H54 (cell line): ENCODE measurements around the gene PAGR1.

Experiments
- DNase-seq: peaks from one replicate; pipeline ENCODE4 v3.0.0; 2011; ENCODE audit warnings: low spot score, mixed read lengths; ENCODE audit not compliant: insufficient read length
- FAIRE-seq: peaks from 3 replicates; lab custom pipeline; 2011; peaks lifted over from hg19 to GRCh38; lab: Jason Lieb, UNC
- POLR2A ChIP-seq: IDR thresholded peaks from 2 replicates; pipeline ENCODE4 v1.6.1; 2011; ENCODE audit warnings: low read depth, mild to moderate bottlenecking, low read length

The PAGR1 gene

DNA sequence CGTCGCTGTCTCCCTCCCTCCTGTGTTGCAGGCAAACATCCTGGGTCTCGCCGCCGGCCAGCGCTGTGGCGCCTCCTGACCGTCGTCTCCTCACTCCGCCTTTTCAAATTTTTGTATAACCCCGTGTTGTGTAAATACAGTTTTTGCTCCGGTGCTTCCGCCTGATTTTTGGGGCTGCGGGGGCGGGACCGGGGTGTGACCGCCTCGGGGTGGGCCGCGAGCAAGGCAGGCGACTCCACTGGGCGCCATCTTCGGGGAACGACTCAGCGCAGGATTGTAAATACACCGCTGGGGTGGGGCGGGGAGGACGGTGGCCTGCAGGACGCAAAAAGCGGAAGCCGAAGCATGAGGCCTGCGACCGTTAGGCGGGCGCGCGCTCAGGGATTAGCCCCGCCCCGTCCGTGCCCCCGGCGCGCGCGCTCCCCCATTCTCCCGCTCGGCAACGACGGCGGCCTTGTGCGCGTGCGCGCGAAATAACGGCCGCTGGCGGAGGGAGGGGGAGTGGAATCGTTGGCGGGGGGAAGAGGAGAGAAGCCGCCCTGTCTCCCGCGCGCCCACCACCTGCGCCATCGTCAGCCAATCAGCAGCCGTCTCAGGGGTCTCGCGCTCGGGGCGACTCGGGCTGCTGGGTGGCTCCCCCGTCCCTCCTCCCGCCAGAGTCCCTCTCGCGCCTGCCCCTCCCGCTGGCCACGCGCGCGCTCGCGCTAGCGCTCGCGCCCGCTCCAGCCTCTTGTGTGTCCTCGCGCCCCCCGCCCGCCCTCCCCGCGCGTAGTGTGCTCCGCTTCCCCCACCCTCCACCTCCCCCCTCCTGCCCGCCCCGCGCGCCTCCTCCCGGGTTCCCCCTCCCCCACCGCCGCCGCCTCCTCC is 10.5 kb upstream of the PAGR1 start:
- DNase-seq (peak; percentile 90), FAIRE-seq (no peak)
- peak; percentile 31 for TF ChIP-seq POLR2A

DNA sequence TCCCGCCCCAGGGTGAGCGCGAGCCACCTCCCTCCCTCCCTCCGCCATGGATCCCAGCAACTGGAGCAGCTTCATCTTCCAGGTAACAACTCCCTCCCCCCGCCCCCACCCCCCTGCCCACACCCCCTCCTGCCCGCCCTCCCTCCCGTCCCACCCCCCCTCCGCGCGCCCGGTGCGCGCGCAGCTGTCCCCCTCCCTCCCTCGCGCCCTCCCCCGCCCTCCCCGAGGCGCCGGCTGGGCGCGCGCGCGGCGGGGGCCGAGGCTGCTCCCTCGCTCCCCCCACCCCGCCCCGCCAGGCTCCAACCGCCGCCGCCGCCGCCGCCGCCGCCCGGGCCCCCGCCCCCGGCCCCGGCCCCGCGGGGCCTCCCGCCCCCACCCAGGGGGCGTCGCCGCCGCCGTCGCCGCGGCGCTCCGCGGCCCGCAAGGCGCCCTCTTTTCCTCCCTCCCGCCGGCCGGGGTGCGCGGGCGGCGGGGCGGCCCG is 9.8 kb upstream of the PAGR1 start, which contains the start of gene MAZ:
Gene MAZ, plus strand, starts transcription at position 431 of the 481 bp plus-strand sequence. CDS start 173 bp downstream, outside the sequence.
- no peak for TF ChIP-seq POLR2A
- peak; percentile 89 for DNase-seq

DNA sequence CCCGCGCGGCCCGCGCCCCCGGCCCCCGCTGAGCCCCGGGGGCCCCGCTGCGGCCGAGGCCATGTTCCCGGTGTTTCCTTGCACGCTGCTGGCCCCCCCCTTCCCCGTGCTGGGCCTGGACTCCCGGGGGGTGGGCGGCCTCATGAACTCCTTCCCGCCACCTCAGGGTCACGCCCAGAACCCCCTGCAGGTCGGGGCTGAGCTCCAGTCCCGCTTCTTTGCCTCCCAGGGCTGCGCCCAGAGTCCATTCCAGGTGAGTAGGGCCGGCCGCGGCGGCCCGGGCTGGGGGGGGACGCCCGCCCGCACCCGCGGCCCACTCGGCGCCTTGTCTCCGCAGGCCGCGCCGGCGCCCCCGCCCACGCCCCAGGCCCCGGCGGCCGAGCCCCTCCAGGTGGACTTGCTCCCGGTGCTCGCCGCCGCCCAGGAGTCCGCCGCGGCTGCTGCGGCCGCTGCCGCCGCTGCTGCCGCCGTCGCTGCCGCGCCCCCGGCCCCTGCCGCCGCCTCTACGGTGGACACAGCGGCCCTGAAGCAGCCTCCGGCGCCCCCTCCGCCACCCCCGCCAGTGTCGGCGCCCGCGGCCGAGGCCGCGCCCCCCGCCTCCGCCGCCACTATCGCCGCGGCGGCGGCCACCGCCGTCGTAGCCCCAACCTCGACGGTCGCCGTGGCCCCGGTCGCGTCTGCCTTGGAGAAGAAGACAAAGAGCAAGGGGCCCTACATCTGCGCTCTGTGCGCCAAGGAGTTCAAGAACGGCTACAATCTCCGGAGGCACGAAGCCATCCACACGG is 9.1 kb upstream of the PAGR1 start:
- TF ChIP-seq POLR2A, result 0 out of 2 replicates have a peak, but pooled peaks have one; percentile 41
- FAIRE-seq, result no peak
- peak; percentile 84 for DNase-seq

More for the DNA sequence above, 9.8 kb upstream of the PAGR1 start, which contains the start of gene MAZ:
- no peak for FAIRE-seq

DNA sequence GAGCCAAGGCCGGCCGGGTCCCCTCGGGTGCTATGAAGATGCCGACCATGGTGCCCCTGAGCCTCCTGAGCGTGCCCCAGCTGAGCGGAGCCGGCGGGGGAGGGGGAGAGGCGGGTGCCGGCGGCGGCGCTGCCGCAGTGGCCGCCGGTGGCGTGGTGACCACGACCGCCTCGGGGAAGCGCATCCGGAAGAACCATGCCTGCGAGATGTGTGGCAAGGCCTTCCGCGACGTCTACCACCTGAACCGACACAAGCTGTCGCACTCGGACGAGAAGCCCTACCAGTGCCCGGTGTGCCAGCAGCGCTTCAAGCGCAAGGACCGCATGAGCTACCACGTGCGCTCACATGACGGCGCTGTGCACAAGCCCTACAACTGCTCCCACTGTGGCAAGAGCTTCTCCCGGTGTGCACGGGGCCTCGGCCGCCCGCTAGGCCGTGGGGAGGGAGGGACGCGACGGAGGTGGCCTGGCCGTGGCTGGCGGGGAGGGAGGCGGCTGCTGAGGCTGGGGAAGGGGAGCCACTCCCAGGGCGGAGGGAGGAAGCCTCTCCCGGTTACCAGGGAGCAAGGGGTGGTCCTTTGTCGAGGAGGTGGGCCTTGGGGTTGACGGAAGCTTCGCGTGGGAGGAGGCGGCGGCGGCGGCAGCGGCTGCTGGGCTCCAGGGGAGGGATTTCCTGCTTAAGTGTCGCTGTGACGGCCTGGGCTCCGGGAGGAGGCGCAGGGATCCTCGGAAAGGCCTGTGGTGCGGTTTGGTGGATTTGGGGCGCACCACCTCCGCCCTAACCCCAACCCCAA is 8.3 kb upstream of the PAGR1 start:
- TF ChIP-seq POLR2A, result peak; percentile 60
- DNase-seq (no peak), FAIRE-seq (no peak)

DNA sequence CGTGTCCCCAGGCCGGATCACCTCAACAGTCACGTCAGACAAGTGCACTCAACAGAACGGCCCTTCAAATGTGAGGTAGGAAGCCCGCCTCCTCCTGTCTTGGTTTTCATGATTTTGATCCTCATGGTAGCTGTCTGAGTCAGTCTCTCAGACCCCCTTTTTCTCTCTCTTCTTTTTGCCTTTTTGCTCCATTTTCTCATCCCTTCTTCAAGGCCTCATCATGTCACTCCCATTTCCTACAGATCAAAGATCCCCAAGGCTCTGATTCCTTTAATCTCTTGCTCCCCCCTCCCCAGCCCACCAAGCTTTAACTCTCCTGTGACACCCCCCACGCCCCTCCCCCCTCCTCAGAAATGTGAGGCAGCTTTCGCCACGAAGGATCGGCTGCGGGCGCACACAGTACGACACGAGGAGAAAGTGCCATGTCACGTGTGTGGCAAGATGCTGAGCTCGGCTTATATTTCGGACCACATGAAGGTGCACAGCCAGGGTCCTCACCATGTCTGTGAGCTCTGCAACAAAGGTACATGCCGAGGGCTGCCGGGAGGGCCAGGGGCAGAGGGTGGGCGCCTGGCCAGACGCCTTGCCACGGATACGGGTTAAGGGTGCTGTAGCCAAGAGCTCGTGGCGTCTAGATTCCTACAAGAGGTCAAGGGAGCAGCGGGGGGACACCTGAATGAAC is 7.6 kb upstream of the PAGR1 start:
- no peak for FAIRE-seq
- TF ChIP-seq POLR2A, result no peak
- no peak for DNase-seq

DNA sequence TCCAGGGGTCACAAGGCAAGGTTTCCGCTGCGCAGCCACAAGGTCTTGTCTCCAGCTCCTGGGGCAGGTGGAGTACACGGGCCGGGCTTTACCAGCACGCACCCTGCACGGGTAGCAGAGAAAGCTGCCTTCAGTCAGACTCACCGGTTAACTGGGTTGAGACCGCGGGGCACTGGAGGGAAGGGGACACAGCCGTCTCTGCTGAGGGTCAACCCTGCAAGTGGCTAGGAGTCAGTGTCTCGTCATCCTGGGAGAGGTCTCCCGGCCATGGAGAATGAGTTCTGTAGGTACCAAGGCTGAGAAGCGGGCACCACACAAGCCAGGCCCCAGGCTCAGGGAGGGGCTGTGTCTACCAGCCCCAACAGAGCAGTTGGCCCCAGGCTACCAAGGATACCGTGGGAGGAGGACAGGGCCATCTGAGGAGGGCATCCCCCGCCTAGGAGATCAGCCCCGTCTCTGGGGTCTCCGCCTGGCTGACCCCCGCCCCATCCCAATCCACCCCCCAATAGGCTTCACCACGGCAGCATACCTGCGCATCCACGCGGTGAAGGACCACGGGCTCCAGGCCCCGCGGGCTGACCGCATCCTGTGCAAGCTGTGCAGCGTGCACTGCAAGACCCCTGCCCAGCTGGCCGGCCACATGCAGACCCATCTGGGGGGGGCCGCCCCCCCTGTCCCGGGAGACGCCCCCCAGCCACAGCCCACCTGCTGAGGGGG is 6.8 kb upstream of the PAGR1 start:
- FAIRE-seq (no peak), DNase-seq (no peak)
- TF ChIP-seq POLR2A, result no peak

DNA sequence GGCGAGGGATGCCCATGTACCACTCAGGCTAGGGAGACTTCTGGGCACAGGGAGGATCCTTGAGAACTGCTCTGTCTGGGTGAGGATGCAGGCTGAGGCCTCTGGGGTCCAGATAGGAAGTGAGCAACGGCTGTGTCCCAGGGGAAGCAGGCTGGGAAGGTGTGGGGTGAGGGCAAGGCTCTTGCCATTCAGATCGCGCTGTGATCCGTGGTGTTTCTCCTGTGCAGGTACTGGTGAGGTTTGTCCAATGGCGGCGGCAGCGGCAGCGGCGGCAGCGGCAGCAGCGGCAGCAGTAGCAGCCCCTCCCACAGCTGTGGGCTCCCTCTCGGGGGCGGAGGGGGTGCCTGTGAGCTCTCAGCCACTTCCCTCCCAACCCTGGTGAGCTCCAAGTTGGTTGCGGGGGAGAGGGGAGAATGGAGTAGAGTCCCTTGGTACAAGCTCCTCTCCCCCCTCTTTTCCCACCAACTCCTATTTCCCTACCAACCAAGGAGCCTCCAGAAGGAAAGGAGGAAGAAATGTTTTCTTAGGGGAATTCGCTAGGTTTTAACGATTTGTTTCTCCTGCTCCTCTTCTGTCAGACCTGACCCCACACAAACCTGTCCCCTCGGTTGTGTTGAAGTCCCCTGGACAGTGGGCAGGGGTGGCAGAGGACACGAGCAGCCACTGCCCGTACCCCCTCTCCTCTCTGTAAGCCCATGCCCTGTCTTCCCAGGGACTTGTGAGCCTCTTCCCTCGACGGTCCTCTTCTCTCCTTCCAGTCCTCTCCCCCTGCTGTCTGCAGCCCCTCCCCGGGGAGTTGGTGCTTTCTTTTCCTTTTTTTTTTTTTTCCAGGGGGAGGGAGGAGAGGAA is 5.9 kb upstream of the PAGR1 start:
- no peak for FAIRE-seq
- no peak for TF ChIP-seq POLR2A
- DNase-seq, result no peak

DNA sequence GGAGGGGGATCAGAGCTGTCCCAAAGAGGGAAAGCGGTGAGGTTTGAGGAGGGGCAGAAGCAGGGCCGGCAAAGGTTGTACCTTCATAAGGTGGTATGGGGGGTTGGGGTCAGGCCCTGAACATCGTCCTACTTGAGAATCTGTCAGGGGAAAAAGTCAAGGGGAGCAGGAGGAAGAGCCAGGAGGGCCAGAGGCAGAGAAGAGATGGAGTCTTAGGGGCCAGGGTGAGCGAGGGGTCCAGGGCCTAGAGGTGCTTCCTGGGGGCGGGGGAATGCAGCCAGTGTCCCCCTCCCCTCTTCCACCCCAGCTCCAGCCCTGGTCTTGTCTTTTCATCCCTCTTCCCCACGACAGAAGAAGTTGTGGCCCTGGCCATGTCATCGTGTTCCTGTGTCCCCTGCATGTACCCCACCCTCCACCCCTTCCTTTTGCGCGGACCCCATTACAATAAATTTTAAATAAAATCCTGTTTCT is 5.2 kb upstream of the PAGR1 start:
- DNase-seq (no peak), FAIRE-seq (no peak)
- TF ChIP-seq POLR2A, result no peak

DNA sequence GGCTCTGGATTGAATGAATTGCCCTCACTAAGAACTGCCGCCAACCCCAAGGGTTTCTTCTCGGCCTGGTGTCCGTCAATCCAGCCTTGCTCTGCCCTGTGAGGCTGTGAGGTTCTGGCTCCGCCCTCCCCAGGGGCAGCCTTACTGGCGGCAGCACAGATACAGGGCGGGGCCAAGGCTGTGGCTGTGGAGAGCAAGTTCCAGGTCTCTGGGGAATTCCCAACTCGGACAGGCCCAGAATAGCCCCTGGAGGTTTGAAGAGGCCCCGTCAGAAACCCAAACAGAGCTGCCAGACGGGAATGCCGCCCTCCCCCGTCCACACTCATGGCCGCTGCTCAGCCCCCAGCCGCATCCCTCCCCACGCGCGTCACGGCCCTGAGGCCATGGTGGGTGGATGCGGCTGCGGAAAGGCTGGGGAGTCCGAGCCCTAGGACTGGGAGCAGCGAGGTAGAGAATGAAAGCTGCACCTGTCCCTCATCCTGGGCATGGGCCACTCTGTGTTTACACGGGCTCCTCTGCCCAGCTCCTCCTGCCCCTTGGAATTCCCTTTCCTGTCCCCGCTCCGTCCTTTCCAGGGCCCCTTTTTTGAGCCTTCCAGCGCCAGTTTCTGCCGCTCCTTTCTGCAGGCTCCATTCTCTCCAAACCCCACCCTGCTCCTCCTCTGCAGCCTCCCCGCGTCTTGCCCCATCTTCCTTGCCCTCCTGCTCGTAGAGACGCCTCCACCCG is 4.6 kb upstream of the PAGR1 start:
- FAIRE-seq (peak; percentile 73), DNase-seq (peak; percentile 94)
- peak; percentile 67 for TF ChIP-seq POLR2A

DNA sequence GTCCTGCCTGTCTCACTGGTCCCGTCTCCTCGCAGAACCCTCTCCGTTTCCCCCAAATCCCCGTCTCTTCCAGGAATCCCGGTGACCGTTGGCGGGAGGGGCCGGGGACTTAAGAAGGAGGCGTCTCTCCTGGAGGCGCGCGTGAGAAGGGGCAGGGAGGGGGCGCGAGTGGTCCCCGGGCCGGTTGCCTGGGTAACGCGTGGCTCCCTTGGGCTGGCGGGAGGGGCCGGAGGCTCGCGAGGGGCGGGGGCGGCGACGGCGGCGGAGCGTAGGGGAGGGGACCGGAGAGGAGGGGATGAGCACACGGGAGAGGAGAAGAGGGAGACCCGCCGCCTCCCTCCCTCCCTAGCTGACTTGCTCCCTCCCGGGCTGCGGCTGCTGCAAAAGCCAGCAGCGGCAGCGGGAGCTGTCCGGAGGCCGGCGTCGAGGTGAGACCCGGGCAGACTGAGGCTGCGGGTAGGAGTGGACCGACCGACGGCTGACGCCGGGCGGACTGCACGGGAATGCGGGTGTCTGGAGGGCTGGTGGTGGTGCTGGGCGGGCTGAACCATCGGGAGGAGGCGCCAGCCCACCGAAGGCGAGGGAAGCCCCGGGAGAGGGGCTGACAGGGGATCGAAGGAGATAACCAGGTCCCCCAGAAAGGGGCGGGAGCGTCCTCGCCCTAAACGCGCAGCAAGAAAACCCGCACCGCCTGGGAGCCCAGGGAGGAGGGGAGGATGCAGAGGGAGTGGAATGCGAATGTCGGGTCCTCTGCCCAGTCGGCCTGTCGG is 3.9 kb upstream of the PAGR1 start, which contains the start of gene PRRT2:
Gene PRRT2, plus strand, starts transcription at position 298 of the 770 bp plus-strand sequence. CDS start 862 bp downstream, outside the sequence.
- DNase-seq (no peak), FAIRE-seq (no peak)
- TF ChIP-seq POLR2A, result peak; percentile 46
